Tibial nerve (tissue), 4 donors: Measurements from ENCODE around the gene PATL1. TPM values are rescaled to one million over a fixed set of nuclear protein-coding genes. Genes with fewer than 3 reads are reported as not detected.
"Not testable (repeated sequence)": the region's sequence is repeated elsewhere in the genome, so short reads cannot be mapped to it uniquely, and the experiment has no call there.

Source experiments
- DNase-seq, 2 donors: peaks; one replicate each; pipeline ENCODE4 v3.0.0-alpha.2; 2019; ENCODE audit warnings: low spot score in 2 of 2
- H3K27ac ChIP-seq, 4 donors: fragments of 200-600 bp; sonication (generic) in 3 of 4; one replicate each; pipeline ENCODE4 v1.5.1; 2017 to 2019; ENCODE audit warnings: mild to moderate bottlenecking in 1 of 4
- H3K27me3 ChIP-seq, 2 donors: fragments of 200-600 bp; sonication (generic) in 1 of 2; one replicate each; pipeline versions ENCODE4 v1.5.1 to v1.6.0; 2017 to 2019
- H3K36me3 ChIP-seq, 3 donors: fragments of 200-600 bp; sonication (generic); one replicate each; pipeline ENCODE4 v1.5.1; 2018 to 2019
- H3K4me1 ChIP-seq, 4 donors: fragments of 200-600 bp; sonication (generic) in 3 of 4; one replicate each; pipeline ENCODE4 v1.5.1; 2017 to 2019
- H3K4me3 ChIP-seq, 4 donors: fragments of 200-600 bp; sonication (generic) in 3 of 4; one replicate each; pipeline ENCODE4 v1.5.1; 2017 to 2019; ENCODE audit warnings: mild to moderate bottlenecking in 1 of 4, moderate library complexity in 1 of 4
- H3K9me3 ChIP-seq, 4 donors: fragments of 200-600 bp; sonication (generic) in 3 of 4; one replicate each; pipeline ENCODE4 v1.5.1; 2017 to 2019
- EP300 ChIP-seq, 2 donors: sonication (generic); formaldehyde crosslinking; IDR thresholded peaks; one replicate each; pipeline ENCODE4 v1.6.1; 2017; ENCODE audit warnings: antibody characterized with exemption in 2 of 2, mild to moderate bottlenecking in 1 of 2
- POLR2A ChIP-seq, 2 donors: fragments of 450-650 bp; IDR thresholded peaks; one replicate each; pipeline ENCODE4 v1.6.1; 2017; ENCODE audit warnings: antibody characterized with exemption in 2 of 2, mild to moderate bottlenecking in 2 of 2, moderate library complexity in 2 of 2
- WGBS, 2 donors: methylation state at CpG; one replicate each; pipeline ENCODE4 v1.1.5; 2018; 5-methylcytosine and 5-hydroxymethylcytosine counted together
- total RNA-seq, 4 donors: library from RNA; depleted of rRNA; stranded (reverse); fragments of >200 nt; gene quantifications; one replicate each; pipeline ENCODE4 v1.1.0, GENCODE V29; 2016
- TF ChIP-seq, protein P1 (sequence below), 5 experiments: fragments of 200-600 bp in 3 of 5; fragments of 450-650 bp in 2 of 5; sonication (generic) in 3 of 5; IDR thresholded peaks; one replicate each; pipeline ENCODE4 v1.5.1; 2016 to 2019; ENCODE audit warnings: antibody characterized with exemption in 5 of 5, mild to moderate bottlenecking in 3 of 5, moderate library complexity in 2 of 5

The PATL1 gene
- total RNA-seq, 4 donors from 2014 or later = 11.4 to 16.1 (median 14.1) TPM

DNA sequence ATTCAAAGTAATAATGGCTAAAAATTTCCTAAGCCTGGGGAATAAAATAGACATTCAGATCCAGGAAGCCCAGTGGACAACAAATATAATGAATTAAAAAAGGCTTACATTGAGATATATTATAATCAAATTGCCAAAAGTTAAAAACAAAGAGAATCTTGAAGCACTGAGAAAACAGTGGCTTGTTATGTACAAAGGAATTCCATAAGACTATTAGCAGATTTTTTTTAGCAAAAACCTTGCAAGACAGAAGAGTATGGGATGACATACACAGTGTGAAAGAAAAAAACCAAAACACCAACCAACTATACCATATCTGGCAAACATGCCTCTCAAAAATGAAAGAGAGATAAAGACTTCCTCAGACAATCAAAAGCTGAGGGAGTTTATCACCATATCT, 24.1 kb upstream of the PATL1 start:
- no peak for DNase-seq
- Histone ChIP-seq H3K27ac (no peak overlapping the region), H3K27me3 (no peaks in the 10 kb centered on the region), H3K9me3 (peaks cover 0 to 16% (median 4%) of the 10 kb centered on the region in 4 donors), H3K4me1 (no peaks in the 10 kb centered on the region), H3K4me3 (no peak overlapping the region), H3K36me3 (no peaks in the 10 kb centered on the region)
- no peak for TF ChIP-seq POLR2A (IDR thresholded peaks at IDR 0.05)

DNA sequence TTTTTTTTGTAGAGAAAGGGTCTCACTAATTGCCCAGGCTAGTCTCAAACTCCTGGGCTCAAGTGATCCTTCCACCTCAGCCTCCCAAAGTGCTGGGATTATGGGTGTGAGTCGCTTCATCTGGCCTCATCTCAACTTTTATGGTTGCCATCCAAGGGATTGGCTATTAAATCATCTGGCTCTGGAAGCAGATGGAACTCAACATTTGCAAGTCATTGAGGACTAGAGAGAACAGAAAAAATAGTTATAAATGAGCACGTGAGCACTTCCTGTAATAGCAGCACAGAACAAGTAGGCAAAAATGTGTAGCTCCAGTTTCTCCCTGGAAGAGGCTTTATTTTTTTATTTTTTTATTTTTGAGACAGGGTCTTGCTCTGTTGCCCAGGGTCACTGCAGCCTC, 22.3 kb upstream of the PATL1 start:
- Histone ChIP-seq H3K27me3 (no peaks in the 10 kb centered on the region), H3K27ac (no peak overlapping the region), H3K9me3 (peaks cover 0 to 16% (median 4%) of the 10 kb centered on the region in 4 donors), H3K36me3 (no peaks in the 10 kb centered on the region), H3K4me3 (no peak overlapping the region), H3K4me1 (no peaks in the 10 kb centered on the region)
- TF ChIP-seq EP300 (IDR thresholded peaks at IDR 0.05) (no peak), POLR2A (IDR thresholded peaks at IDR 0.05) (no peak)
- TF ChIP-seq, protein P1, sequence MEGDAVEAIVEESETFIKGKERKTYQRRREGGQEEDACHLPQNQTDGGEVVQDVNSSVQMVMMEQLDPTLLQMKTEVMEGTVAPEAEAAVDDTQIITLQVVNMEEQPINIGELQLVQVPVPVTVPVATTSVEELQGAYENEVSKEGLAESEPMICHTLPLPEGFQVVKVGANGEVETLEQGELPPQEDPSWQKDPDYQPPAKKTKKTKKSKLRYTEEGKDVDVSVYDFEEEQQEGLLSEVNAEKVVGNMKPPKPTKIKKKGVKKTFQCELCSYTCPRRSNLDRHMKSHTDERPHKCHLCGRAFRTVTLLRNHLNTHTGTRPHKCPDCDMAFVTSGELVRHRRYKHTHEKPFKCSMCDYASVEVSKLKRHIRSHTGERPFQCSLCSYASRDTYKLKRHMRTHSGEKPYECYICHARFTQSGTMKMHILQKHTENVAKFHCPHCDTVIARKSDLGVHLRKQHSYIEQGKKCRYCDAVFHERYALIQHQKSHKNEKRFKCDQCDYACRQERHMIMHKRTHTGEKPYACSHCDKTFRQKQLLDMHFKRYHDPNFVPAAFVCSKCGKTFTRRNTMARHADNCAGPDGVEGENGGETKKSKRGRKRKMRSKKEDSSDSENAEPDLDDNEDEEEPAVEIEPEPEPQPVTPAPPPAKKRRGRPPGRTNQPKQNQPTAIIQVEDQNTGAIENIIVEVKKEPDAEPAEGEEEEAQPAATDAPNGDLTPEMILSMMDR (IDR thresholded peaks at IDR 0.05) = no peak
- WGBS, 2 donors = 64 to 72% methylated on average over 2 of the region's 2 CpGs
- no peak for DNase-seq

DNA sequence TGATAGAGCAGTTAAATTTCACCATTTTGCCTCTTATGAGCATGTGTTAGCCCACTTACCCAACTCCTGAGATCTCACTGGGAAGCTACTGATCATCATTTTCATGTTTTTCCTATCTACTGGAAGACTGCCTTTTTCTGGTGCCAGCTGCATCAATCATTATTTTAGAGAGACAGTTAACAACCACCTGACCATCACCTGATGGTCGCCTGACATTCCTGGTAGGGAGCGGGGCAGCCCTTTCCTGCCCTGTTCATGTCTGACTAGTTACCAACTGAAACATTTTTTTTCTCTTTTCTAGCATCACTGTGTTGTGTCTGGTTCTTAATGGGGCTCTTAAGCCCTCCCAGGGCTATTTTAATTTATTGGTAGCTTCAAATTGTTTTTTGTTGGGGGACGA, 20.2 kb upstream of the PATL1 start:
- Histone ChIP-seq H3K36me3 (no peaks in the 10 kb centered on the region), H3K4me3 (no peak overlapping the region), H3K9me3 (peaks cover 0 to 21% (median 6%) of the 10 kb centered on the region in 4 donors), H3K27me3 (no peaks in the 10 kb centered on the region), H3K4me1 (no peaks in the 10 kb centered on the region), H3K27ac (no peak overlapping the region)
- TF ChIP-seq EP300 (IDR thresholded peaks at IDR 0.05) (no peak), POLR2A (IDR thresholded peaks at IDR 0.05) (no peak)
- TF ChIP-seq, protein P1 (IDR thresholded peaks at IDR 0.05) = no peak
- DNase-seq = no peak
- 78 to 86% methylated on average over 3 of the region's 3 CpGs for WGBS, 2 donors

DNA sequence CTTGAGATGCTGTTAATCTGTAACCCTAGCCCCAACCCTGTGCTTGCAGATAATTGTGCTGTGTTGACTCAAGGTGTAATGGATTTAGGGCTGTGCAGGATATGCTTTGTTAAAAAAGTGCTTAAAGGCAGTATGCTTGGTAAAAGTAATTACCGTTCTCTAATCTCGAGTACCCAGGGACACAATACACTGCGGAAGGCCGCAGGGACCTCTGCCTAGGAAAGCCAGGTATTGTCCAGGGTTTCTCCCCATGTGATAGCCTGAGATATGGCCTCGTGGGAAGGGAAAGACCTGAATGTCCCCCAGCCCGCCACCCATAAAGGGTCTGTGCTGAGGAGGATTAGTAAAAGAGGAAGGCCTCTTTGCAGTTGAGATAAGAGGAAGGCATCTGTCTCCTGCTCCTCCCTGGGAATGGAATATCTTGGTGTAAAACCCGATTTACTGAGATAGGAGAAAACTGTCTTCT, 12.5 kb upstream of the PATL1 start:
- 54 to 57% methylated on average over 7 of the region's 7 CpGs for WGBS, 2 donors
- H3K4me1 ChIP-seq, H3K9me3 ChIP-seq, H3K27me3 ChIP-seq, H3K36me3 ChIP-seq, DNase-seq, H3K27ac ChIP-seq, H3K4me3 ChIP-seq: not testable (repeated sequence)

DNA sequence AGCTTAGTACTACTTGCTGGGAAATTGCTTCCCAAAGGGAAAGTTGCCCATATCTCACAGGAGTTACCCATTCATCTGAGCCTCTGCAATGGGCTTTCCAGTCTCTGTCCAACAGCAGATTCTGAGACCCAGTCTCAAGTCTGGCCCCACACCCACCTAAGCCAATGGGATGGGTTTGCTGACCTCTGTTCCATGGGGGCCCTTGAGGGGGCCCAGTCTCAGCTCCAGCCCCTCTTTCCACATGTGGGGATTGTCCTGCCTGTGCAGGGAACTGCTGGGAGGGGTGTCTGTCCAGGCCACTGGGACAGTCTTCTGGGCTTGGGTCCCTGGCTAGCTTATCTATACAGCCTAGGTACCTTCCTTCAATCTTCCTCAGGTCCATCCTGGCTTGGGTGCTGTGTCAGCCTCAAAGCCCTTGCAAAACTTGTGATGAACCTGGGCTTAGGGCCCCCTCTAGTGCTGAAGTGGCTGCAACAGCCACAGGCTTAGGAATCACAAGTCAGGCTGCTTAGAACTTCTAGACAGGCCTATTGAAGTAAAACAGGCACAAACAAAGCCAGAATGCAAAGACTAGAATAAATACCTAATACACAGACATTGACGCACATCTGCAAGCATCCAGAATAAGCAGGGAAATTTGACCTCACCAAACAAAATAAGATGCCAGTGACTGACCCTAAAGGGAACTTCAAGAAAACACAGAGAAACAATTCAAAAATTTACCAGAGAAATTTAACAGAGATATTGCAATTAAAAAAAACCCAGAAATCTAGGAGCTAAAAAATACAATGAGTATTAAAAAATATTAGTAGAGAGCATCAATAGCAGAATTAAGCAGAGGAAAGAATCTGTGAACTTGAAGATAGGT, 11.7 kb upstream of the PATL1 start:
- DNase-seq = peak in 1 of 2 donors; percentile 47

DNA sequence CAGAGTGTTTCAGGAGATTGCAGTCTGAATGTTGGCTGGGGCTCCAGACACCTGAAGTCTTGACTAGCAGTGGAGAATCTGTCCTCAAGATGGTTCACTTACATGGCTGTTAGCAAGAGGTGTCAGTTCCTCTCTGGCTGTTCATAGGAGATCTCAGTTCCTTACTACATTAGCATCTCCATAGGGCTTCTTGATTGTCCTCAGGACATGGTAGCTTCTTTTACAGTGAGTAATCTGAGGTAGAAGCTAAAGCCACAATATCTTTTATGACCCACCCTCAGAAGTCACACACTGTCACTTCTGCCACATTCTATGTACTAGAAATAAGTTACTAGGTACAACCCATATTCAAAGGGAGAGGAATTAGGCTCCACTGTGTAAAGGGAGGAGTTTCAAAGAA, 10.5 kb upstream of the PATL1 start:
- no peaks in the 10 kb centered on the region for H3K4me1 ChIP-seq
- no peak overlapping the region for H3K27ac ChIP-seq
- no peaks in the 10 kb centered on the region for H3K9me3 ChIP-seq
- no peaks in the 10 kb centered on the region for H3K27me3 ChIP-seq
- H3K36me3 ChIP-seq = no peaks in the 10 kb centered on the region
- no peak overlapping the region for H3K4me3 ChIP-seq
- TF ChIP-seq POLR2A (IDR thresholded peaks at IDR 0.05) (no peak), EP300 (IDR thresholded peaks at IDR 0.05) (no peak)
- TF ChIP-seq, protein P1 (IDR thresholded peaks at IDR 0.05) = no peak
- DNase-seq = no peak

More for the DNA sequence above, 11.7 kb upstream of the PATL1 start:
- no peaks in the 10 kb centered on the region for H3K36me3 ChIP-seq
- H3K9me3 ChIP-seq = peaks cover 0 to 4% (median 2%) of the 10 kb centered on the region in 4 donors
- TF ChIP-seq, protein P1 (IDR thresholded peaks at IDR 0.05) = peak; percentile 42 to 58 (median 50)
- no peak for TF ChIP-seq POLR2A (IDR thresholded peaks at IDR 0.05)
- WGBS, 2 donors = 32 to 41% methylated on average over 1 of the region's 1 CpG
- H3K4me3 ChIP-seq = no peak overlapping the region
- H3K4me1 ChIP-seq = no peaks in the 10 kb centered on the region
- no peaks in the 10 kb centered on the region for H3K27me3 ChIP-seq
- H3K27ac ChIP-seq = no peak overlapping the region
